Keratinocyte (primary cell): ENCODE measurements around the gene CDS1. TPM values are rescaled to one million over a fixed set of nuclear protein-coding genes. Genes with fewer than 3 reads are reported as not detected.

Experiments
- DNase-seq: peaks from one replicate; pipeline ENCODE4 v3.0.0-alpha.2; 2011; ENCODE audit warnings: low read depth, missing footprints, low spot score
- FAIRE-seq: peaks from 2 replicates; lab custom pipeline; 2011; peaks lifted over from hg19 to GRCh38; lab: Jason Lieb, UNC
- H2AFZ ChIP-seq: 2 replicates; pipeline ENCODE4 v1.6.0; 2012; ENCODE audit warnings: low read length, control low read depth, inconsistent platforms; ENCODE audit not compliant: control insufficient read depth
- H3K27ac ChIP-seq: 2 replicates; pipeline ENCODE4 v1.5.1; 2011; ENCODE audit warnings: low read length; ENCODE audit not compliant: control insufficient read depth, insufficient read depth
- H3K27me3 ChIP-seq: 3 replicates; pipeline ENCODE4 v1.6.0; 2011; ENCODE audit warnings: low read length; ENCODE audit not compliant: control insufficient read depth, insufficient read depth; ENCODE audit errors: extremely low read depth
- H3K36me3 ChIP-seq, 2 experiments: 2 replicates in 1 of 2; 3 replicates in 1 of 2; pipeline ENCODE4 v1.5.1; 2011; ENCODE audit warnings: low read length in 2 of 2, mild to moderate bottlenecking in 1 of 2; ENCODE audit not compliant: control insufficient read depth in 2 of 2, insufficient read depth in 2 of 2; ENCODE audit errors: extremely low read depth in 1 of 2
- H3K4me1 ChIP-seq: 3 replicates; pipeline ENCODE4 v1.5.1; 2011; ENCODE audit warnings: low read length; ENCODE audit not compliant: control insufficient read depth, insufficient read depth; ENCODE audit errors: extremely low read depth
- H3K4me2 ChIP-seq: 3 replicates; pipeline ENCODE4 v1.6.0; 2011; ENCODE audit warnings: low read depth, low read length; ENCODE audit not compliant: control insufficient read depth, insufficient read depth; ENCODE audit errors: extremely low read depth
- H3K4me3 ChIP-seq, 3 experiments: fragments of 200-600 bp in 1 of 3; sonication (generic) in 1 of 3; 2 replicates in 2 of 3; 3 replicates in 1 of 3; pipeline ENCODE4 v1.5.1; 2011 to 2016; ENCODE audit warnings: low read length in 3 of 3, mild to moderate bottlenecking in 3 of 3, control low read depth in 2 of 3, inconsistent platforms in 1 of 3, low read depth in 1 of 3, mixed read lengths in 1 of 3, mixed run types in 1 of 3, moderate library complexity in 1 of 3; ENCODE audit not compliant: control insufficient read depth in 2 of 3, insufficient read depth in 2 of 3; ENCODE audit errors: extremely low read depth in 1 of 3
- H3K79me2 ChIP-seq: 2 replicates; pipeline ENCODE4 v1.6.0; 2012; ENCODE audit warnings: low read length; ENCODE audit not compliant: control insufficient read depth, insufficient read depth
- H3K9ac ChIP-seq: 3 replicates; pipeline ENCODE4 v1.6.0; 2011; ENCODE audit warnings: low read length; ENCODE audit not compliant: control insufficient read depth, insufficient read depth; ENCODE audit errors: extremely low read depth
- H3K9me1 ChIP-seq: 3 replicates; pipeline ENCODE4 v1.6.0; 2011; ENCODE audit warnings: low read length; ENCODE audit not compliant: control insufficient read depth, insufficient read depth; ENCODE audit errors: extremely low read depth
- H3K9me3 ChIP-seq: 2 replicates; pipeline ENCODE4 v1.5.1; 2012; ENCODE audit warnings: low read depth, low read length; ENCODE audit not compliant: control insufficient read depth
- H4K20me1 ChIP-seq: 3 replicates; pipeline ENCODE4 v1.6.0; 2011; ENCODE audit warnings: low read length; ENCODE audit not compliant: control insufficient read depth, insufficient read depth; ENCODE audit errors: extremely low read depth
- CTCF ChIP-seq, 3 experiments: IDR thresholded peaks in 1 of 3; conservative IDR thresholded peaks in 1 of 3; optimal IDR thresholded peaks in 1 of 3; 2 replicates in 2 of 3; 3 replicates in 1 of 3; pipeline versions ENCODE3 to v1.5.1; 2011; ENCODE audit warnings: low read length in 3 of 3, mild to moderate bottlenecking in 3 of 3, moderate library complexity in 2 of 3, control low read depth in 1 of 3, inconsistent platforms in 1 of 3; ENCODE audit not compliant: insufficient read depth in 2 of 3; ENCODE audit errors: extremely low read depth in 1 of 3
- EZH2 ChIP-seq: IDR thresholded peaks from one replicate; pipeline ENCODE4 v1.6.1; 2012; ENCODE audit warnings: inconsistent platforms, mild to moderate bottlenecking, low read length, moderate library complexity
- dilution Hi-C: fragments of 300-500 bp; cut with MboI; formaldehyde crosslinking; loops from one replicate; pipeline ENCODE4 v1.7.0; 2020; ENCODE audit warnings: low sequenced_read_pairs; ENCODE audit not compliant: extremely low pct_ligation_motif_present
- polyA plus RNA-seq, 5 experiments: library from polyadenylated mRNA; depleted of rRNA in 3 of 5; stranded (reverse) in 3 of 5; stranded (forward) in 1 of 5; unstranded in 1 of 5; fragments of >200 nt; gene quantifications; 1 replicate in 1 of 5; 2 replicates in 3 of 5; 3 replicates in 1 of 5; pipeline versions ENCODE4 v1.2.1 to v1.2.3, GENCODE V29; 2011 to 2012; ENCODE audit warnings: missing spikeins in 2 of 5, low read depth in 1 of 5, low replicate concordance in 1 of 5

CDS1 gene
- polyA plus RNA-seq, 1 donor (not counting 4 experiments of a cell fraction or from before 2014, with no cell fraction given) = 21.7 TPM

DNA sequence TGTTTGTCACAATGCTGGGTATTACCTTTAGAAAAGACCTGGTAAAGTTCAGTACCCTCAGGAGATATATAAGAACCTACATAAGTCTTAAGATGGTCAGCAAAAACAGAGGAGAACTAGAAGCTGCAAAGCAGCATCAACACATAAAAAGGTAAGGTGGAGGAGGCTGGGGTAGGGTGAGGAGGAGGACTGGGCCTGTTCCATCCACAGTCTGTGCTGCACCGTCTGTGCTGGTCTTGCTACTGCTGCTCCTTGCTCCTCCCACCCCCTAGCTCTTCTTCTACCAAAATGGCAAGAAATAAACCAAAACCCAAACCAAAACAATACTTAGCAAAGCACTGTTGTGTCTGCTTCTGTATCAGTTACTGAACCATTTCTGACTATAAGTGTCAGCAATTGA is 102.2 kb downstream of the CDS1 start:
- dilution Hi-C loops = no loop called here
- H3K27me3 ChIP-seq = no peaks in the 10 kb centered on the region
- no peak for FAIRE-seq
- H3K4me2 ChIP-seq = no peak overlapping the region
- DNase-seq = no peak
- no peaks in the 10 kb centered on the region for H3K79me2 ChIP-seq
- H3K36me3 ChIP-seq = peaks cover 18 to 27% of the 10 kb centered on the region in 2 experiments
- no peaks in the 10 kb centered on the region for H3K9me1 ChIP-seq
- H4K20me1 ChIP-seq = no peaks in the 10 kb centered on the region
- H3K9ac ChIP-seq = no peak overlapping the region
- no peak overlapping the region for H3K4me3 ChIP-seq
- H2AFZ ChIP-seq = no peak overlapping the region
- peaks cover 9% of the 10 kb centered on the region for H3K4me1 ChIP-seq
- TF ChIP-seq CTCF (optimal IDR thresholded peaks at IDR 0.05 in 1 of 3, IDR thresholded peaks at IDR 0.05 in 1 of 3, conservative IDR thresholded peaks at IDR 0.05 in 1 of 3; ENCODE audit: extremely low read depth in 1 of 3, insufficient read depth in 2 of 3, low read length in 3 of 3) = no peak
- no peak for TF ChIP-seq EZH2
- no peaks in the 10 kb centered on the region for H3K9me3 ChIP-seq
- H3K27ac ChIP-seq = no peak overlapping the region

- Histone ChIP-seq H3K79me2 (no peaks in the 10 kb centered on the region), H3K27ac (no peak overlapping the region), H3K36me3 (peaks cover 17 to 21% of the 10 kb centered on the region in 2 experiments), H3K27me3 (no peaks in the 10 kb centered on the region), H4K20me1 (no peaks in the 10 kb centered on the region), H3K4me1 (peaks cover 25% of the 10 kb centered on the region), H3K9me1 (no peaks in the 10 kb centered on the region), H2AFZ (no peak overlapping the region), H3K9me3 (no peaks in the 10 kb centered on the region), H3K9ac (no peak overlapping the region), H3K4me2 (no peak overlapping the region), H3K4me3 (no peak overlapping the region)
- TF ChIP-seq CTCF (optimal IDR thresholded peaks at IDR 0.05 in 1 of 3, IDR thresholded peaks at IDR 0.05 in 1 of 3, conservative IDR thresholded peaks at IDR 0.05 in 1 of 3; ENCODE audit: extremely low read depth in 1 of 3, insufficient read depth in 2 of 3, low read length in 3 of 3) = no peak
- TF ChIP-seq EZH2 = no peak
- no peak for FAIRE-seq
- dilution Hi-C loops = no loop called here
- no peak for DNase-seq
Measured at GRCh38 chr4:84688605-84689004, 105.7 kb downstream of the CDS1 start.
